Hematopoietic multipotent progenitor cell (in vitro differentiated cells): ENCODE measurements around the gene SLFN12L. TPM values are rescaled to one million over a fixed set of nuclear protein-coding genes. Genes with fewer than 3 reads are reported as not detected.
"Not testable (repeated sequence)": the region's sequence is repeated elsewhere in the genome, so short reads cannot be mapped to it uniquely, and the experiment has no call there.

ENCODE experiments used
- DNase-seq, 3 donors: peaks; one replicate each; pipeline ENCODE4 v3.0.0-alpha.2; 2011 to 2015; ENCODE audit warnings: low read depth in 2 of 3, low spot score in 2 of 3
- total RNA-seq: library from RNA; depleted of rRNA; stranded (reverse); fragments of >200 nt; gene quantifications from one replicate; pipeline ENCODE4 v1.2.3, GENCODE V29; 2012

SLFN12L gene
- total RNA-seq, 1 donor: under 0.01 TPM

DNA sequence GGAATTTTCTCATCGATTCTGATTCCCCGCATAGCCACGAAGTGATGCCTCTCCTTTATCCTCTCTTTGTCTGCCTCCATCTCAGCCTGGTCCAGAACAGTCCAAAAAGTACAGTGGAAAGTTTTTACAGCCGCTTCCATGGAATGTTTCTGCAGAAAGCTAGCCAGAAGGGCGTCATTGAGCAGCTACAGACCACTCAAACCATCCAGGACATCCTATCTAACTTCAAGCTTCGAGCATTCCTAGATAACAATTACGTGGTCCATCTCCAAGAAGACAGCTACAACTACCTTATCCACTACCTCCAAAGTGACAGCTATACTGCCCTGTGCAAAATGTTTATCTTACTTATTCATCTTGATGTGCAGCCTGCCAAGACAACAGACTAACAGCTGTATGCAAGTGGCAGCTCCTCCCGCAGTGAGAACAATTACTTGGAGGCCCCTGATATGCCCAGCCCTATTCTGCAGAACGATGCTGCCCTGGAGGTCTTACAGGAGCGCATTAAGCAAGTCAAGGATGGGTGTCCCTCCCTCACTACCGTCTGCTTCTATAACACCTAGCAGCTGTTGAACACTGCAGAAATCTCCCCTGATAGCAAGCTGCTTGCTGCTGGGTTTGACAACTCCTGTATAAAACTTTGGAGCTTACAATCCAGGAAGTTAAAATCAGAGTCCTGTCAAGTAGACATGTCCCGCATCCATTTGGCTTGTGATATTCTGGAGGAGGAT is 38.9 kb downstream of the SLFN12L start:
- DNase-seq: no peak

DNA sequence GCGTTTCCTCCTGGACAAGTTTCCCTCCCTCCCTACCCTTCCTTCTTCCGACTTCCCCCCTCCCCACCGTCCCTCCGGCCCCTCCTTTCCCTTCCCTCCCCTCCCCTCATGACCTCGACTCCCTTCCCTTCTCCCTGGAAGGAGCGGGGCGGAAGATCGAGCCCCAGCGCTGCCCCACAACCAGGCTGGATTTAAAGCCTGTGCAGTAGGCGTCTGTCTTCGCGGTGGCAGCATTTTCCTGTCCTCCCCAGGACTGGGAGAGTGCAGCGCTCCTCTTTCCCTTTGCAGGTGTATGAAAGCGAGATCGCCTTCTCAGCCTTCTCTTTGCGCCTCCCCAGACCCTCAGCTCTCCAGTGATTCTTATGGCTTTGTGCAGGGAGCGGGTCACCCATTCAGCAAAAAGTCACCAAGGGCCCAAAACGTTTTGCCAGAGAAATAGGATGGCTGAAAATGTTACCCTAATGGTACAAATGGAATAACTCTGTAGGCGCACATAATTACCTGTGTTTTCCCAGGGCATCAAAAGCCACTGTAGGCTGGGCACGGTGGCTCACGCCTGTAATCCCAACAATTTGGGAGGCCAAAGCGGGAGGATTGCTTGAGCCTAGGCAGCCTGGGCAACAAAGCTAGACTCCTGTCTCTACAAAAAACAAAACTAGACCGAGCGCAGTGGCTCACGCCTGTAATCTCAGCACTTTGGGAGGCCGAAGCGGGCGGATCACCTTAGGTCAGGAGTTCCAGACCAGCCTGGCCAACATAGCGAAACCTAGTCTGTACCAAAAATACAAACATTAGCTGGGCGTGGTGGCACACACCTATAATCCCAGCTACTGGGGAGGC is 40.8 kb downstream of the SLFN12L start:
- DNase-seq: no peak

DNA sequence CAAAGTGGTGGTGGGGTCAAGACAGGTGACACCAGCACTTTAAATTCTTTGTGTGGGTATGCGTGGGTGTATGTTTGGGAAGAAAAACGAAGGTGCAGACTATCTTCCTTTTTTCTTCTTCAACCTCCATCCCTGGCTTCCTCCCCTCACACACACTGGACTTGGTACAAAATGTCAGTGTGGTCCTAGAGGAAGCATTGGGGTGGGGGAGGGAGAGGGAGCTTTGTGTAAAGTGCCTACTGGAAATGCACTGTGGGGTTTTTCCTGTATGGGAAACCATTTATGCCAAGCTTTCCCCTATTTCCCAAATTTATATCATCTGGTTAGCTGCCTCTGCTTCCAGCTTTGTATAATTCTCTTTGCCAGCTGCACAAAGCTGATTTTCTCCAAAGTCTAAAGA is 44.4 kb downstream of the SLFN12L start:
- DNase-seq: no peak

DNA sequence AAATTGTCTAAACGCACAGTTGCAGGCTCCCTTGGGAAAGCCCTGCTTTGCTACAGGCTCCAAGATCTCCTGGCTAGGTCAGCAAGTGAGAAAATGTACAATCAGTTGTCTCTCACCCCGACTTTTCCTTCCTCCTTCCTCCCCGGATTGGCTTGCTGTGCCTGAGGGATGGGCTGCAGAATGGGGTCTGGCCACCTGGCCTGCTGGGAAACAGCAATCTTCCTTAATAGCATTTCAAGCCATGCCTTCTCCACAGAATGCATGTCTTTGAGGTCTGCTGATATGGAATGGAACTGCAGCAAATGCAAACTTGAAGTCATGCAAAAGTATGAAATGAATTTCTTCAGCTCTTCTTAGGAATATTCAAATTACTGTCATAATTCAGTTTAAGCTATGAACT is 46.1 kb downstream of the SLFN12L start:
- no peak for DNase-seq

DNA sequence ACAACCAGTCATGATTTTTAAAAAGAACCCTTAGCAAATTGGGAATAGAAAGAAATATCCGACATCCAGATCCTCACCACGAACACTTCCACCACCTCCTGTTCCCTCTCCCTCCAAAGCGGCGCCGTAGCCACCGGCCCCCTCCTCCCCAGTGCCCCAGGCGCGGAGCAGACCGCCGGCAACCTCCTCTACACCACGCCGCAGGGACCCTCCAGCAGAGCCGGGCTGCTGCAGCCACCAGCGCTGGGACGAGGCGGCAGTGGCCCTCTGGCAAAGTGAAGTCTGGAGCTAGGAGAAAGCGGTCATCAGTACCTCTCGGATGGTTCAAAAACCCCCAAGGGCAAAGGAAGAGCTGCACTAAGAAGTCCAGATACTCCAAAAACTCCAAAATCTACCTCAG is 47.5 kb downstream of the SLFN12L start:
- no peak for DNase-seq

DNA sequence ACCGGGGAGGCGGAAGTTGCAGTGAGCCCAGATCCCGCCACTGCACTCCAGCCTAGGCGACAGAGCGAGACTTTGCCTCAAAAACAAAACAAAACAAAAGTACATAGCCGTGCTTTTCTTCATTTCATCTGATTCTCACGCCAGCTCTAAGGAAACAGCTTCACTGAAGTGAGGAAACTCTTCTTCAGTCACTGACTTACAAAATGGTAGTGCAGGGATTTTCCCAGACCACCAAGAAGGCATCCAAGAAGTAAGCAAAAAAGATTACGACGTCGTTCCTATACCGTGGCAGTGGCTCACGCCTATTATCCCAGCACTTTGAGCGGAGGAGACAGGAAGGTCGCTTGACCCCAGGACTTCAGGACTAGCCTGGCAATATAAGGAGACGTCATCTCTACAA is 48.5 kb downstream of the SLFN12L start:
- DNase-seq: no peak

DNA sequence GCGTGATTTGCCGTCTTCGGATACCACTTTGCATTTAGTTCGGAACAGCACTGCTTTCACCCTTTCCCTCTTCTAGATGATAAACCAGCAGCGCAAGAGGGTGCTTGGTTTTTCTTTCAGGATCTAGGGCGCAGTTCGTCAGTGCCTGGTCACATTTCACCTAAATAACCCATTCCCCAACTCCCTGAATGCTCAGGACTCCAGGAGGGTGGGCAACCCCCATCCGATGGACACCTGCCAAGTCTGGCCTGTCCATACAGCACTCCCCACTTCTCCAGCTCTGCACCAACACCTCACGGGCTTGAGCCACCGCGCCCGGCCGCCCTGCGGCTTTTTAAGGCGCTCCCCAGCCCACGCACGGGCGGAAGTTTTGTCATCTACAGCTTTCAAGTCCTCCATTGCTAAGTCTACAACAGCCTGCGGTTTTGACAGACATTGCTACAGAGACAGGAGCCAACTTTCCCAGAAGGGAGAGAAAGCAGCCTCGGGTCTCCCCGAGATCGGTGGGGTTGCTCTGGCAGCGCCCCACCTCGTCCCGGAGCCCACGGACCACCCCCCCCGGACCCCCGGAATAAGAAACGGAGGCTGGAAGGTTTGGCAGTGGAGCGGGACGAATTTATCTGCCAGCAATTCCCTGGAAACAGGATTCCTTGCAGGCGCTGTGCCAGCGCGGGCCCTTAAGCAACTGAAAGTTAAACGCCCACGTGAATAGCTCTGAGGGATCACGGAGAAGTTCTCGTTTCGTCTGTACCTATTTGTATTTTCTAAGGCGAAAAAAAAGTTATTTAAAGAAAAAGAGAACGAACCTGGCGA is 50.4 kb downstream of the SLFN12L start:
- DNase-seq: peak; percentile 45 to 71 (median 69)

DNA sequence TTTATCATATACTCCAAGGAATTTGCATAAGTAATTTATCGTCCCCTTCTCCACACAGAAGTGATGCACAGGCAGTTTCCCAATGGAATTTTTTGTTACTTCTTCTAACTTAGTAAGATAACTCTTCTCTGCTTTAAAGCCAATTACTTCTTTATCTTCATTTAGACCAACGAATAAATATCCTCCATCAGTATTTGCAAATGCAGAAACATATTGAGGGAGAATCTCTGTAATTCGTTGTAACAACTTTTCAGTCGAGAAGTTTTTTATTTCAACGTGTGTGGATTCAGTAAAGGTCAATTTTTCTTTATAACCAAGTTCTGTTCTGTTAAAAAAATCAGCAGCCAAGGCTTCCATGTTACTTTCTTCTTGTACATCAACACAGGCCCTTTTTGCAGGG is 58.2 kb downstream of the SLFN12L start:
- DNase-seq: no peak

DNA sequence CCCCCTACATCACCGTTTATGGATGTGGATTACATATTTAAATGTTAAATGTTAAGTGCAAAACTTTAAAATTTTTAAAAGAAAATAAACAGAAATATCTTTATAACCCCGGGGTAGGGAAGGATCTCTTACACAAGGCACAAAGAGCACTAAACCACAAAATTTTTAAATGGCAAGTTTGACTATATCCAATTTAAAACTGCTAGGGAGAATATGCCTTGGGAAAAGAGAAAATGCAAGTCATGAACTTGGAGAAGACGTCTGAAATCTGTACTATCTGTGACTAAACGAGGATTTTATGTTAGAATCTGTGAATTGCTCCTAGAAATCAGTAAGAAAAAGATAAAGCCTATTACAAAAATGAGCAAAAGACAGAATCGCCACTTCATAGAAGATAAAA is 60.2 kb downstream of the SLFN12L start:
- no peak for DNase-seq

DNA sequence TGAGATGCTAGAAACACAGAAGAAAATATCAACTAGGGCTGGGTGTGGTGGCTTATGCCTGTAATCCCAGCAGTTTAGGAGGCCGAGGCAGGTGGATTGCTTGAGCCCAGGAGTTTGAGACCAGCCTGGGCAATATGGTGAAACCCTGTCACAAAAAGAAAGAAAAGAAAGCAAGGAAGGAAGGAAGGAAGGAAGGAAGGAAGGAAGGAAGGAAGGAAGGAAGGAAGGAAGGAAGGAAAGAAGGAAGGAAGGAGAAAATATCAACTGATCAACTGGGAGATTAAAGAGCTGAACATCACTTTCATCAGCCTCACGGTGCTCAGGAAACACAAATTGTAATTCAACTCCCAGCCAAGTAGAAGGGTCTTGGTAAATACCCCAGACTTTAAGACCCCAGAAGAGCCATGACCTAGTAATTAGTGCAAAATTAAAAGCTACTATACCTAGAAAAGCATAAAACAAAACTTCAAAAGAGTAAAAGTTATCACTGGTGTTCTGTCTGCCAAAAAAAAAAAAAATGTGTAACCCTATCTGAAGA is 61.1 kb downstream of the SLFN12L start:
- no peak for DNase-seq

DNA sequence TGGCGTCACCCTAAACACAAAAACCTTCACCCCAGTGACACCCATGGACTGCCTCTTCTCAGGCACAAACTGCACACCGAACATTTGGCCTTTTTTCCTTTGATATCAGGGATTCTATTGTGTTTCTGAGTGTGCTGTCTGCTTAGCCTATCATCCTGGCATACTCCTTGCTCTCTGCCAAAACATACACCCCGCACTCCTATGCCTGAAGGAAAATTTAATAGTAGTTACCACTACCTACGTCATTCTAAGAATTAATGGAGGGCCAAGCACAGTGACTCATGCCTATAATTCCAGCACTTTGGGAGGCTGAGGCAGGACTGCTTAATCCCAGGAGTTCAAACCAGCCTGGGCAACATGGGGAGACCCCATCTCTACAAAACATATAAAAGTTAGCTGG is 69.0 kb downstream of the SLFN12L start:
- no peak for DNase-seq

DNA sequence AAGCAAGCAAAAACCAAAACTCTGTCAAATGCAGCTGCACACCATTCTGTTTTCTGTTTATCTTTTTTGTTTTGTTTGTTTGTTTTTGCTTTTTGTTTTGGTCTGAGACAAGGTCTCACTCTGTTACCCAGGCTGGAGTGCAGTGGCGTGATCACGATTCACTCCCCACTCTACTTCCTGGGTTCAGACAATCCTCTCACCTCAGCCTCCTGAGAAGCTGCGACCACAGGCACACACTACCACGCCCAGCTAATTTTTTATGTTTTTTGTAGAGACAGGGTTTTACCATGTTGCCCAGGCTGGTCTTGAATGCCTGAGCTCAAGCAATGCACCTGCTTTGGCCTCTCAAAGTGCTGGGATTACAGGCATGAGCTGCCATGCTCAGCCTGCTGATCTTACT is 69.7 kb downstream of the SLFN12L start:
- DNase-seq: no peak

DNA sequence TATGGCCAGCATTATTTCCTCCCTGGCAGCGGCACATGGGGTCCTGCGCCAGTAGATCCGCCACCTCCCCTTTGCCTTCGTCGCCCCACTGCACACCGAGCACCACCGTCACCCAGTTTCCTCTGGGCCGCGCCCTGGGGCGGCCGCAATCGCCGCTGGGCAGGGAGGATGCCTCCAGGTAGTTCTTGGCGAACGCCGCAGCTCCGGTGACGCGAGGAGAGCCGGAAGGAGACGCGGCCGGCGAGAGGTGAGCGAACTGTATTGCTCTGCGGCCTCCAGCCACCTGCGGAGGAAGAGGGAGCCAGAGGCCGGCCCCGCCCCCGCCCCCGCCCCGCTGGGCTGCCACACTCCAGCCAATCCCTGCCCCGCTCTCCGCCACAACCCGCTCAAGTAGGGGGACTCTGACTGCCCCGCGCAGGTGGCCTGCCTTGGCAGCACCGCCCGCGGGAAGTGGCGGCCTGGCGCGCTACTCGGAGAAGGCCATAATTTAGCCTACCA is 77.1 kb downstream of the SLFN12L start:
- peak; percentile 30 to 67 (median 65) for DNase-seq

DNA sequence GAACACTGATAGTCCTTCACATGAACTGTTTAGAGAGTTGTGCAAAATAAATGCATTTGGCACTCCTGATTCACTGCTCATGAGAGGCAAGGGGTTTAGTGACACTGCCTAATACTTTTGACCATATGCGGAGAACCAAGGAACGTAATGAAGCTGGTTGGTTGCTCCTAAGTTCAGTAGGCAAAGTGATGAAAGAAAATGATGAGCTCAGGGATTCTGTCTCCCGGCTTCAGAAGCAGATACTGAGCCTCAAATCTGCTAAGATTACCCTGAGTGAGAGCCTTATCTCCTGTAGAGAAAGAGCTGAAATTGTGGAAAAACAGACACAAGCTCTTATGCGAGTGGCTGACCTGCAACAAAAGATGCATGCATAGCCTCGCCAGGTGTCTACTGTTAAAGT is 83.4 kb downstream of the SLFN12L start:
- DNase-seq: not testable (repeated sequence)

DNA sequence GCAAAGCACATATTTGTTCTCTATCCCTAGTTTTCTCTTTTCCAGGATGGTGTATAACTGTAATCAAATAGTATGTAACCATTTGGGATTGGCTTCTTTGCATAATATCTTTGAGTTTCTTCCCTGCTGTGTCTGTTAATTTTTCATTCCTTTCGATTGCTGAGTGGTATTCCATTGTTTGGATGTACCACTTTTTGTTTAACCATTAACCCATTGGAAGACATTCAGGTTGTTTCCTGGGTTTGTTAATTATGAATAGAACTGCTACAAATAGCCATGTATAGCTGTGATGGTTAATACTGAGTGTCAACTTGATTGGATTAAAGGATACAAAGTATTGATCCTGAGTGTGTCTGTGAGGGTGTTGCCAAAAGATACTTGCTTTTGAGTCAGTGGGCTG is 84.3 kb downstream of the SLFN12L start:
- DNase-seq: no peak

DNA sequence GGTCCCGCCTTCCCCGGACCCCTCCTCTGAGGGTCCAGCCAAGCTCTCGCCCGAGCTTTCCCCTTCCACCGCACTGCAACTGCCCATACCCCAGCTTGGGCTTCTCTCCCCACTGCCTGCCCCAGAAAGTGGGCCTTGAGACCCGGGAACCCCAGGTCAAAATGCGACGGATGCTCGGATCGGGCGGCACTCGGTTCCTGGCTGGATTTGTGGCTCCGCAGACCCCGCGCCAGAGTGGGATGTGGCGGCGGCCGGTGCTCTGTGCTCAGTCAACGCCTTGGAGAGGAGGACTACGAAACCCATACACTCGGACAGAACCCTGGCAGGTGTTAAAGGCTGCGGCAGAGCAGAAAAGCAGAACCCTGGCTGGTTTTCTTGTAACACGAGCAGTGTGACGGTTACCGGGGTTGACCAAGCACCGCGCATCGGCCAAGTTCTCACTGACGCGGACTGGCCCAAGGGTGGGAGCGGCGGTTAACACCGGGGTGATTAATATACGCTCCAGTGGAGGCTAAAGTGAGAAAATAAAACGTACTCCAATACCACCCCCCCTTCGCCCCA is 88.0 kb downstream of the SLFN12L start:
- peak in 2 of 3 donors; percentile 29 to 35 for DNase-seq

DNA sequence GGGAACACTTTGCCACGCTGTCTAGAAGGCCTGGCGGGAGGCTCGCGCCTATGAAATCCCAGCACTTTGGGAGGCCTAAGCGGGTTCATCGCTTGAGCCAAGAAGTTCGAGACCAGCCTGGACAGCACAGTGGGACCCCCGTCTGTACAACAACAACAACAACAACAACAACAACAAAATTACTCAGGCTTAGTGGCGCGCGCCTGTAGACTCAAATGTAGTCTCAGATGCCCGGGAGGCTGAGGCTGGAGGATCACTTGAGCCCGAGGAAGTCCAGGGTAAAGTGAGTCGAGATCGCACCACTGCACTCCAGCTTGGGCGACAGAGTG is 88.6 kb downstream of the SLFN12L start:
- no peak for DNase-seq

DNA sequence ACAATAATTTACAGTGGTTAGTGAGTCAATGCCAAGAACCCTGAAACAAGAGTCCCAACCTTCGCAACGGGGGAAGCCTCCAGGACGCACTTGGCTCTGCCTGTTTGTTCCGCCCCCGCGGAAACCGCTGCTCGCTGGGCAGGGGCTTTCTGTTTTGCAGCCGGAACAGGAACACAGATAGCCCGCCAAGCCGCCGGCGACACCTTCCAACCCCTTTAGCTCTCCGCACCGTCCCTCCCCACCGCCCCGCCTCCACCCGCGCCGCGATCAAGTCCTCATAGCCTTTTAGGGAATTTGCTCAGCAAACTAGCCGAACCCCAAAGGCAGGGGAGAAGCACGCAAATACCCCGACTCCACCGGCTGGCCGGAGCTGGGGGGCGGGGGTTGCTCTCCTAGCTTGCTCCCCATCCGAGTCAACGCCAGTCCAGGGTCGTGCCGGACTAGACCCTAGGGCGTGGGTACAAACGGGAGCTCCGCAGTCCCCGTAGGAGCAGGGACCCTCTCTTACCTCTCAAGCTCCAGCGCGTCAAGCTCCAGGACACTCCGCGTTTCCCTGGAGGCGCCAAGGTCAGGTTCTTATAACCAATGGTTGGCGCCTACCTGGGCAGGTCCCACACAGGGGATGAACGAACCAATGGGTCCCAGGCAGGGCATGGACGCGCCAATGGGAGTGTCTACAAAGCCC is 89.1 kb downstream of the SLFN12L start, which contains the start of gene SLFN13:
TSS of gene SLFN13 (minus strand) at position 553 of the 685 bp plus-strand sequence. CDS start 3,086 bp downstream, outside the sequence.
- DNase-seq: peak; percentile 59 to 97 (median 97)

DNA sequence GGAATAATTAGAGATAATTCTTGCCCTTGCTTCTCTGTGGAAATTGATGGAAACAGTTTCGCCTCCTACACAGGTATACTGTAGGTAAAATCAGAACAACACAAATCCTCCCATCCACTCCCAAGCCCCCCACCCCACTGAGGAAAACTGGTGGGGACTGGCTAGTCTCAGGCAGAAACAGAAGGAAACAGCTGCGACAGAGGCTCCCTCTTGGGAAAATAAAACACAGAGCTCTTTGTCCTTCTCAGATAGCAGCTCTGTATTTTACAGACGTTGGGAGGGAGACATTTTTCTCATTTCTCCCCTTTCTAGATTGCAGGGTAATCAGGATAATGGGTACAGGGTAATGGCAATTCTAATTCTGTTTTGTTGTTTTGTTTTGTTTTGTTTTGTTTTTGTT is 90.0 kb downstream of the SLFN12L start:
- no peak for DNase-seq

DNA sequence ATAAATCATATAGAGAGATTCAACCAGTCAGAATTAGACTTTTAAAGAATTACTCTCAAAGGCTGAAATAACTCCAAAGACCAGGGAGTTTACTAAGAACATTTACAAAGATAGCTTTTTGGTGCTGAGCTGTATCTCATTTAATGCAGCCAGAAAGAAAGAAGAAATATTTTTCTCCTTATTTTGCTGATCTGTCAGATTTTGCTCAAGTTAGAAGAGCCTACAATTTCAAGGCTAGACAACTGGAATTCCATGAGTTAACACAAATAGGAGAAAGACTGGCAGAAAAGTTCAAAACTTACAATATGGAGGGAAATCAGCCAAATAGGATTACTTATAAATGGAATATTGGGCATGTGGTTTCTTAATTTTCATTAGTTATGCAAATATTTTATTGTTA is 99.0 kb downstream of the SLFN12L start:
- no peak for DNase-seq
